ENCODE measurements around the gene CDA. TPM values are rescaled to one million over a fixed set of nuclear protein-coding genes. Genes with fewer than 3 reads are reported as not detected.

The CDA gene
- total and polyA plus RNA-seq, 2 of the 8 experiments (the other 6 are each of a cell fraction or from before 2014, with no cell fraction given) = 4.4 to 11.3 TPM

GRCh38 chr1:20643080-20643479 lies 54.2 kb downstream of the CDA start:
- ChIA-PET POLR2A (ENCODE audit: partially characterized antibody) (interaction anchor here (1.5 kb wide), 1 partner anchor 17 kb away, joined by 4 read pairs; no protein-coding TSS in a partner anchor), CTCF (ENCODE audit: partially characterized antibody) (interaction anchor here (2.0 to 8.2 kb wide), 3 partner anchors 11 to 553 kb away, joined by 4 to 85 read pairs (median 25); partner anchors contain the start of gene PINK1)
- H2BK20ac ChIP-seq (ENCODE audit: low read length) = no peak overlapping the region; the same call in 1 of the 2 replicates
- H4K20me1 ChIP-seq (replicated peaks in 1 of 2; ENCODE audit: control insufficient read depth in 1 of 2, insufficient read depth in 2 of 2, low read length in 2 of 2) = peaks cover 1 to 3% of the 10 kb centered on the region in 2 experiments
- no peak overlapping the region for H3K18ac ChIP-seq (ENCODE audit: extremely low read depth, low read length)
- H3K79me2 ChIP-seq (ENCODE audit: control insufficient read depth in 1 of 2, insufficient read depth in 2 of 2, low read length in 2 of 2) = no peaks in the 10 kb centered on the region
- DNase-seq (ENCODE audit: low read depth in 1 of 2, low spot score in 2 of 2) (no peak), FAIRE-seq (no peak)
- H3K4me2 ChIP-seq (ENCODE audit: insufficient read depth in 1 of 2, low read depth in 2 of 2, low read length in 2 of 2) = no peak overlapping the region
- H3K56ac ChIP-seq (replicated peaks; ENCODE audit: insufficient read length, low read depth, low read length) = no peak overlapping the region
- H2BK15ac ChIP-seq (ENCODE audit: low read length) = no peak overlapping the region
- H3K36me3 ChIP-seq (ENCODE audit: control insufficient read depth in 2 of 4, insufficient read depth in 4 of 4, low read length in 3 of 4) = peaks cover 0 to 6% (median 0%) of the 10 kb centered on the region in 4 experiments; a peak in 3 of 8 replicates
- 80% methylated on average over 6 of the region's 6 CpGs; no CpG with 5 or more reads in 1 of the 2 experiments for WGBS, 2 experiments (ENCODE audit: extremely low coverage in 1 of 2, insufficient coverage in 1 of 2, insufficient read length in 1 of 2, insufficient replicate concordance in 2 of 2, low coverage in 1 of 2, low lambda C conversion rate in 2 of 2, missing lambda C conversion rate in 1 of 2)
- no peak overlapping the region for H2BK5ac ChIP-seq (ENCODE audit: low read depth, low read length)
- no peak overlapping the region for H3K27ac ChIP-seq (ENCODE audit: low read depth, low read length)
- no peak overlapping the region for H3K14ac ChIP-seq (ENCODE audit: insufficient read length)
- H3K23me2 ChIP-seq (ENCODE audit: low read depth, low read length) = no peaks in the 10 kb centered on the region
- no peaks in the 10 kb centered on the region for H3K9me3 ChIP-seq (ENCODE audit: insufficient read depth in 2 of 2, low read depth in 1 of 2, low read length in 1 of 2)
- H3K4me1 ChIP-seq (replicated peaks in 1 of 4; ENCODE audit: control insufficient read depth in 3 of 4, insufficient read depth in 4 of 4, low read length in 3 of 4) = peaks cover 0 to 5% (median 3%) of the 10 kb centered on the region in 4 experiments; a peak in 3 of 7 replicates
- H2BK12ac ChIP-seq (ENCODE audit: low read depth, low read length) = no peak overlapping the region
- H3K4ac ChIP-seq (replicated peaks; ENCODE audit: insufficient read length, low read depth, low read length) = no peak overlapping the region
- no peak overlapping the region for H3K23ac ChIP-seq (ENCODE audit: insufficient read length)
- no peak overlapping the region for H2BK120ac ChIP-seq (replicated peaks; ENCODE audit: low read depth, low read length)
- H2AK5ac ChIP-seq (ENCODE audit: low read depth, low read length) = 0 out of 2 replicates have a peak overlapping the region, but pooled peaks have one; percentile 48
- H2AFZ ChIP-seq (ENCODE audit: low read length) = no peak overlapping the region
- no peak overlapping the region for H3K4me3 ChIP-seq (ENCODE audit: extremely low read depth in 1 of 4, insufficient read depth in 2 of 4, low read depth in 3 of 4, low read length in 4 of 4)
- no peaks in the 10 kb centered on the region for H3K79me1 ChIP-seq (ENCODE audit: low read depth, low read length)
- no peak overlapping the region for H4K91ac ChIP-seq (replicated peaks; ENCODE audit: insufficient read length, low read length)
- no peaks in the 10 kb centered on the region for H3K27me3 ChIP-seq (replicated peaks in 1 of 4; ENCODE audit: control insufficient read depth in 3 of 4, extremely low read depth in 1 of 4, insufficient read depth in 3 of 4, low read length in 3 of 4)
- H4K5ac ChIP-seq (ENCODE audit: insufficient read length, low read depth, low read length) = no peak overlapping the region
- H3K9ac ChIP-seq (replicated peaks in 1 of 4; ENCODE audit: extremely low read depth in 1 of 4, low read depth in 3 of 4, low read length in 3 of 4) = no peak overlapping the region
- H4K8ac ChIP-seq (ENCODE audit: extremely low read depth, insufficient read depth, low read length) = no peak overlapping the region
- no peak for TF ChIP-seq JUN (IDR thresholded peaks at IDR 0.05; ENCODE audit: low read depth, low read length)
- no peak for TF ChIP-seq POU5F1 (IDR thresholded peaks at IDR 0.05; ENCODE audit: low read depth, low read length)
- TF ChIP-seq CTCF (IDR thresholded peaks at IDR 0.05; ENCODE audit: control extremely low read depth in 1 of 3, insufficient read depth in 1 of 3, low read depth in 1 of 3, low read length in 3 of 3) = no peak
- TF ChIP-seq BACH1 (IDR thresholded peaks at IDR 0.05; ENCODE audit: low read length) = no peak
- no peak for TF ChIP-seq TAF7 (optimal IDR thresholded peaks at IDR 0.05; ENCODE audit: borderline replicate concordance, low read depth, low read length)
- TF ChIP-seq TAF1 (IDR thresholded peaks at IDR 0.05; ENCODE audit: low read depth, low read length) = no peak
- TF ChIP-seq USF2 (IDR thresholded peaks at IDR 0.05; ENCODE audit: low read length) = no peak
- TF ChIP-seq CEBPB (IDR thresholded peaks at IDR 0.05; ENCODE audit: low read depth, low read length) = no peak
- TF ChIP-seq TCF12 (IDR thresholded peaks at IDR 0.05; ENCODE audit: low read depth, low read length) = no peak
- TF ChIP-seq KDM4A (IDR thresholded peaks at IDR 0.05; ENCODE audit: low read depth, low read length, severe bottlenecking) = no peak

Data from H1 (cell line).